SKM-1 treated with dmso at 0.1 percent for 144 hours (cell line): ENCODE measurements around the gene HMCN2.
A peak's percentile ranks its signal among the peaks of the same experiment; 100 is the strongest.

Experiments
- DNase-seq: peaks from one replicate; lab custom pipeline; 2025; ENCODE audit not compliant: unreplicated experiment; lab: John Stamatoyannopoulos, UW

The HMCN2 gene

GRCh38 chr9:130444565-130445221 is 179.1 kb downstream of the HMCN2 start, which contains the start of gene ASS1:
ASS1 (plus strand) TSS chr9:130444961; CDS start chr9:130452229, 7,268 bp downstream.
- DNase-seq: peak; percentile 18

- peak; percentile 7 for DNase-seq
Observed at GRCh38 chr9:130445268-130445983, 179.9 kb downstream of the HMCN2 start.

- no peak for DNase-seq
Observed at GRCh38 chr9:130446101-130446861, 180.7 kb downstream of the HMCN2 start.

GRCh38 chr9:130447193-130447816 is 181.7 kb downstream of the HMCN2 start:
- no peak for DNase-seq

GRCh38 chr9:130448035-130448624 is 182.6 kb downstream of the HMCN2 start:
- peak; percentile 84 for DNase-seq

GRCh38 chr9:130448771-130449603 is 183.4 kb downstream of the HMCN2 start:
- DNase-seq: no peak

- no peak for DNase-seq
Observed at GRCh38 chr9:130450344-130451003, 184.9 kb downstream of the HMCN2 start.

- no peak for DNase-seq
Observed at GRCh38 chr9:130451004-130451390, 185.4 kb downstream of the HMCN2 start.

GRCh38 chr9:130451509-130452388 is 186.2 kb downstream of the HMCN2 start:
- no peak for DNase-seq

- DNase-seq: no peak
Observed at GRCh38 chr9:130452835-130453234, 187.3 kb downstream of the HMCN2 start.

GRCh38 chr9:130453487-130453886 is 187.9 kb downstream of the HMCN2 start:
- DNase-seq: no peak

- no peak for DNase-seq
Observed at GRCh38 chr9:130454096-130454811, 188.7 kb downstream of the HMCN2 start.

- no peak for DNase-seq
Observed at GRCh38 chr9:130454812-130455325, 189.3 kb downstream of the HMCN2 start.

- no peak for DNase-seq
Observed at GRCh38 chr9:130458027-130458803, 192.7 kb downstream of the HMCN2 start.

GRCh38 chr9:130458804-130459067 is 193.2 kb downstream of the HMCN2 start:
- no peak for DNase-seq

GRCh38 chr9:130459151-130459550 is 193.6 kb downstream of the HMCN2 start:
- DNase-seq: no peak

GRCh38 chr9:130459941-130460669 is 194.5 kb downstream of the HMCN2 start:
- no peak for DNase-seq
